ENCODE measurements around the gene PALM2AKAP2.
"Not testable (repeated sequence)": the region's sequence is repeated elsewhere in the genome, so short reads cannot be mapped to it uniquely, and the experiment has no call there.

PALM2AKAP2 gene

DNA sequence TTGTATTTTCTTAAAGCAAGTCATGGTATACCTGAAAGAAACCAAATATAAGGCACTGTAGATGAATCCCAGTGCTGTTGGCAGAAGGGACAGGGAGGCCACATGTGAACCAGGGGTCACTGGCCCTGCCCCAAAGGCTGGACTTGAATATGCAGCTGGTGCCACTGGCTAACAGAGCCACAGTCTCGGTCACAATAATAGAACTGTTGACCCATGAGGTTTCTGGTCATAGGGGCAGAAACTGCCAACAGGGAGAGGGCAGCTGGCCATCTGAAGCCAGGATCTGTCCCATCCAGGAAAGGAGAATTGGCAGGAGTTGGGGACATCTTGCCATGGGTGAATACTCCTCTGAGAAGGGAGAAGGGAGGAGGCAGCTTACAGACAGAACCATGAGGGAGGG lies 31.9 kb downstream of the PALM2AKAP2 start:
- no peak for DNase-seq

GRCh38 chr9:109812331-109812730 lies 32.3 kb downstream of the PALM2AKAP2 start:
- DNase-seq: no peak

DNA sequence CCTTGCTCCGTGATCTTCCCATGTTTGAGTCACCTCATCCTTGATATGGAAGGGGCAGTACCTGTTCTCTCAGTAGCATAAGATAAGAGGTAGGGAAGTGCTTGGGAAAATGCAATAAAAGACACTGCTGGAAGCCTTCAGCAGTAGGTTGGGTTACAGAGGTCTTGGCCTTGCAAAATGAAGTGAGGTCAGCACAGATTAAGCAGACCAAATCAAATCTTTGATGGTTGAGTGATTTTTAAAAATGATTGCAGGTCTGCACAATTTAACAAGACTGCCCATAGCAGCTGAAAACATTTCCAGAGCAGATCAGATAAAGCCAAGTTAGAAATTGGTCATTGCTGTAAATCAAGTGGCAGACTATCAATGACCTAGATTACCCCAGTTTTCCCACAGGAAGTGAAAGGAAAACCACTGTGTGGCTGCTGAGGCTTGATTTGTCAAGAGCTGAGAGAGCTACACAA lies 32.9 kb downstream of the PALM2AKAP2 start:
- no peak for DNase-seq

- DNase-seq: no peak
Measured at GRCh38 chr9:109813303-109813702, 33.3 kb downstream of the PALM2AKAP2 start.

- no peak for DNase-seq
Measured at GRCh38 chr9:109813829-109814228, 33.8 kb downstream of the PALM2AKAP2 start.

DNA sequence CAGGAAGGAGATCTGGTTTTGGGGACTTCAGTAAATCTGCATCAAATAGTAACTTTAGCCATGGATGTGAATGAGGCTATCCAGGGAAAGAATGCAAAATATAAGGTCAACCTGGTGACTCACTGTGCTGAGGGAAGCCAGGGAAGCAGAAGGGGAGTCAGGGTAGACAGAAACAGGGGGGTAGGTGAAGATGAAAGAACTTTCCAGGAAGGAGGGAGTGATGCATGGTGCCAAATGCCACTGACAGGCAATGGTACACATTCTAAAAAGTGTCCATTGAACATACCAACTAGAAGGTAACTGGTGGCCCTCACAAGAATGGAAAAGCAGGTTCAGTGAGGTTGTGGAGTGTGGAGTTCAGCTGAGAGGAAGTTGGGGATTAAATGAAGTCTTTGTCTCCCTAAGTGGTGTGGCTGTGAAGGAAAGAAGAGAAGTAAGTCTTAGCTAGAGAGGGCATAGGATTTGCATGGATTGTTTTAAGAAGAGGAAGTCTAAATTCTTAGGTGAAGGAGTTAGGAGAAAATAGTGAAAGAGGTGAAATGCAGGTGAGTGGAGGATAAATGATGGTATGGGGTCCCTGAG lies 35.5 kb downstream of the PALM2AKAP2 start:
- no peak for DNase-seq

DNA sequence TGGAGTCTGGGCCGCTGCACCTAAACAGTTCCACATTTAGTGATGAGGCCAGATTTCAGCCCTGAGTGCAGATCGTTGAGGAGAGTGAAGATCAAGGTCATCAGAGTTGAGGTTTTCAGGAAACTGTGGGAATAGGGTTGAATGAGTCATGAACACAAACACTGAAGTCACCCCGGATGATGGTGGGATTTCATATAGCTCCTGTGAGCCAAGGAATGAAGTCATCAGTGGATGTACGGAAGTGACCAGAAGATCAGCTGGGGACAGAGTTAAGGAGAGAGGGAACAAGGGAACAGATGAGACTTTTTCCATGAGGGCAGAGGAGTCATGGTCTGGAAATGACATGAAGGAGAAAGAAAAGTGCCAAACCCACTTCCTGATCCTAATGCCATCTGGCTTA lies 36.5 kb downstream of the PALM2AKAP2 start:
- no peak for DNase-seq

DNA sequence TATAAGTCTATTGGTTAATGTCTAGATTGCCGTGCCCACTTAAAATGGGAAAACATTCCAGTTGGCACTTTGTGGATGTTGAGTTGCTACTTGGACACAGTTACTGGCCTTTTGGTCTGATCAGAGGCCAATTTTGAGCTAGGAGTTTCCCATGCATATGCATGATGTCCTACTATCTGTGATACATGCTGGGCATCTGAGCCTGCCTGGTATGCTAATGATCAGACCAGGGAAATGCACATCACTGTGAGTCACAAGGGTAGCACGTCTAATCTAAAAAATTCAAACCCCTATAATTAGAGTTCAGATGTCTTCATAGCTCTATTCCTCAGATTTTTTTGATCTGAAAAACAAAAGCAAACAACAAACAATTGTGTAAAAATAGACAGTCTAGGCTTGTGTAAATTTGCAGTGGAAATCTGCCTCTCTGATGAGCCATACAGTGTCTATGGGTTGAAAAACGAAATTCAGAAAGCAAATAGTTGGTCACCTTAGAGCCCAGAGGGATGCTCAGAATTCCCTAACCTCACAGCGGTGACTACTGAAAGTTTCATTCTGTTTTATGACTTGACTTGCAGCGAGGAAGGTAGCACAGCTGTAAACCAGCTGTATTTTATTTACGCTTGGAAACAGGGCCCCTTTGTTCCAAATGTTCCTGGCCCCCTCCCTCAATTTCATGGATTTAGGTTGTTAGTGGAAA lies 37.3 kb downstream of the PALM2AKAP2 start:
- DNase-seq: no peak

DNA sequence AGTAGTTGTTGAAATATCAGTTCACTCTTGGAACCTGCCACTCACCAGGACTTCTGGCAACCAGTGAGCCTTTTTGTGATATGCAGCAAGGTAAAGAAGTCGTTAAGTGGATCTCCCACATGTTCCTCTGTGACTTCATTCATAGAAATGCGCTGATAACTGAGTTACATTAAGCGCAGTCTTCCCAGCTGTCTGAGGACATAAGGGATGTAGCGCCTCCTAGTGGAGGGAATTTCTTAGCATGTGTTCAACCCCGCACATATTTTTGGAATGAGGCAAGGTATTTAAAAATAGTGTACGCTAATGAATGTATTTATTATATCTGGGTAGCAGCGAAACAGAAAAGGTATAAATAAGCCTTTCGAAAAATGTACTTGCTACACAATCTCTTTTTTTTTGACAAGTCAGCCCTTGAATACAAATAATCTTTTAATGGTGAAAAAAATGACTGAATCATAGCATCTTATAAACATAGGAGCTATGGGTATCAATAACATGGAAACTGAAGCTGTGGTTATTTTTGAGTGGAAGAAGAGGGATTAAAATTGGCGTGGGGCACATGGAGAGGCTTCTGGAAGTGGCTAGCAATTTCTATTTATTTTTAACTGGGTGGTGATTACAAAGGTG lies 38.0 kb downstream of the PALM2AKAP2 start:
- peak; percentile 1 for DNase-seq

GRCh38 chr9:109821711-109822110 lies 41.7 kb downstream of the PALM2AKAP2 start:
- no peak for DNase-seq

GRCh38 chr9:109825383-109825782 lies 45.4 kb downstream of the PALM2AKAP2 start:
- not testable (repeated sequence) for DNase-seq

DNA sequence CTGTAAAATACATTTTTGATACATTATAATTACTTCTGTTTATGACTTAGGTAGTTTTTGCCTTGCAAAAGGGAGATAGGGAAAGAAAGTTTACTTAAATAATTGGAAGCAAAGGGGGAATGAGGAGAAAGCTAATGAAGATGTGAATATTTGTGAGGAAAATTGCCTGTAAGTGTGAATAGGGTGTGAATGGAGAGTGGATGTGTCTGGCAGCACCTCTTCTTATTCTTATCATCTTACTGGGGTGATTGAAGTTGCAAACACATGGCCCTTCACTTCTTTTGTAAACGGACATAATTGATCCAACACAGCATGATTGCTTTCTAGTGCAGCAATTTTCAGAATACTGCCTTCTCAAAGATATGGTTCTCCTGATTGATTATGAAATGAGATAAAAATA lies 46.6 kb downstream of the PALM2AKAP2 start:
- DNase-seq: no peak

- no peak for DNase-seq
Measured at GRCh38 chr9:109828254-109828653, 48.3 kb downstream of the PALM2AKAP2 start.
